Colonic mucosa (tissue), 4 donors: ENCODE results near the gene ADAMTSL4. TPM values are rescaled to one million over a fixed set of nuclear protein-coding genes. Genes with fewer than 3 reads are reported as not detected.

Experiments used
- DNase-seq: peaks from one replicate; pipeline ENCODE4 v3.0.0-alpha.2; 2020
- H3K27ac ChIP-seq: fragments of 200-600 bp; one replicate; pipeline ENCODE4 v1.8.0; 2021
- H3K27me3 ChIP-seq: fragments of 200-600 bp; one replicate; pipeline ENCODE4 v1.8.0; 2021
- H3K36me3 ChIP-seq: fragments of 200-600 bp; one replicate; pipeline ENCODE4 v1.8.0; 2021
- H3K4me1 ChIP-seq: fragments of 200-600 bp; one replicate; pipeline ENCODE4 v1.8.0; 2021; ENCODE audit warnings: mild to moderate bottlenecking
- H3K4me3 ChIP-seq: fragments of 200-600 bp; one replicate; pipeline ENCODE4 v1.8.0; 2021
- H3K9ac ChIP-seq, 2 donors: one replicate each; pipeline ENCODE4 v1.7.0; 2013; ENCODE audit warnings: control low read depth in 2 of 2, low read depth in 2 of 2, low read length in 2 of 2
- H3K9me3 ChIP-seq: fragments of 200-600 bp; one replicate; pipeline ENCODE4 v1.8.0; 2021
- intact Hi-C: fragments of 100-400 bp; cut with DNase I; formaldehyde crosslinking; loops from one replicate; pipeline ENCODE4 v1.14.1; 2022
- total RNA-seq, 2 donors: library from RNA; stranded (reverse); fragmentation: NEBNext Ultra II Directional in 1 of 2; extraction: Animal tissue kit (Norgen Biotek cat#: 25700) in 1 of 2; gene quantifications; one replicate each; pipeline ENCODE4 v1.2.1, GENCODE V29; 2021
- TF ChIP-seq, protein P1 (sequence below): fragments of 200-600 bp; IDR thresholded peaks from one replicate; pipeline ENCODE4 v1.8.0; 2022; ENCODE audit warnings: antibody characterized with exemption, mild to moderate bottlenecking
- donor health status: healthy.
- donor health status: DM: no; HTN: no; CAD: no.
- donor health status: DM: no; HTN: no; CAD: no.

Gene ADAMTSL4
- total RNA-seq, 2 donors from 2014 or later: 4.9 to 6.3 TPM

DNA sequence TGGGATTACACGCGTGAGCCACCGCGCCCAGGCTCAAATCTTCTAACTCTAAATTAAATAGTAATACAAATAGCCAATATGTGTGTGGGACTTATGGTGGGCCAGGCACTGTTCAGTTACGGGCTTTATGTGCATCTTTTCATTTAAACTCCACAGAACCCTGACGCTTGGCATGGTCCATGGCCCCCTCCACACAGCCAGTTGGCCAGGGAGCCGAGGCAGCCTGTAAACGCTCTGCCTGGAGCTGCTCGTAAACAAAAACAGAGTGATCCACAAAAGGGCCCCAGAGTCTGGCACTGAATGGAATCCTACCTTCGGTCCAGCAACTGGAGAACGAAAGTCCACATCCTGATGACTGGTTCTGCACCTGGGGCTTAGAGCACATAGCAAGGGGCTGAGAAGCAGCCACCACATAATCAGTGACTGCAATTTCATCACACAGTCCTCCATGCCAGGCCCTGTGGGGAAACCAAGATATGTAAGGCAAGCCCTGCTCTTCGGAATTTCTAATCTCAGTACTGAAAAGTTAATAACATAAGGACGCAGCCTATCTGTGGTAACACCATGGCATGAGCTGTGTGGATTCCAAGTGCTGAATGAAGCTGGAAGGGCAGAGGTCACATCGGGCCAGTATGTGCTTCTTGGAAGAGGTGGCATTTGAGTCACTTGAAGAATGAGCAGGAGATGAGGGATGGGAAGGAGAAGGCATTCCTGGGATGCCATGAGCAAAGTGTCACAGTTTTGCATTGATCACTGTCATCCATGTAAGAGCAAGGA, 13.5 kb upstream of the ADAMTSL4 start:
- H3K36me3 ChIP-seq: no peaks in the 10 kb centered on the region
- no peaks in the 10 kb centered on the region for H3K9me3 ChIP-seq
- H3K27me3 ChIP-seq: no peaks in the 10 kb centered on the region
- TF ChIP-seq, protein P1, sequence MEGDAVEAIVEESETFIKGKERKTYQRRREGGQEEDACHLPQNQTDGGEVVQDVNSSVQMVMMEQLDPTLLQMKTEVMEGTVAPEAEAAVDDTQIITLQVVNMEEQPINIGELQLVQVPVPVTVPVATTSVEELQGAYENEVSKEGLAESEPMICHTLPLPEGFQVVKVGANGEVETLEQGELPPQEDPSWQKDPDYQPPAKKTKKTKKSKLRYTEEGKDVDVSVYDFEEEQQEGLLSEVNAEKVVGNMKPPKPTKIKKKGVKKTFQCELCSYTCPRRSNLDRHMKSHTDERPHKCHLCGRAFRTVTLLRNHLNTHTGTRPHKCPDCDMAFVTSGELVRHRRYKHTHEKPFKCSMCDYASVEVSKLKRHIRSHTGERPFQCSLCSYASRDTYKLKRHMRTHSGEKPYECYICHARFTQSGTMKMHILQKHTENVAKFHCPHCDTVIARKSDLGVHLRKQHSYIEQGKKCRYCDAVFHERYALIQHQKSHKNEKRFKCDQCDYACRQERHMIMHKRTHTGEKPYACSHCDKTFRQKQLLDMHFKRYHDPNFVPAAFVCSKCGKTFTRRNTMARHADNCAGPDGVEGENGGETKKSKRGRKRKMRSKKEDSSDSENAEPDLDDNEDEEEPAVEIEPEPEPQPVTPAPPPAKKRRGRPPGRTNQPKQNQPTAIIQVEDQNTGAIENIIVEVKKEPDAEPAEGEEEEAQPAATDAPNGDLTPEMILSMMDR: no peak
- intact Hi-C loops: no loop called here
- H3K9ac ChIP-seq: no peak overlapping the region
- no peak overlapping the region for H3K4me3 ChIP-seq
- peaks cover 6% of the 10 kb centered on the region for H3K4me1 ChIP-seq
- no peak for DNase-seq
- H3K27ac ChIP-seq: no peak overlapping the region

DNA sequence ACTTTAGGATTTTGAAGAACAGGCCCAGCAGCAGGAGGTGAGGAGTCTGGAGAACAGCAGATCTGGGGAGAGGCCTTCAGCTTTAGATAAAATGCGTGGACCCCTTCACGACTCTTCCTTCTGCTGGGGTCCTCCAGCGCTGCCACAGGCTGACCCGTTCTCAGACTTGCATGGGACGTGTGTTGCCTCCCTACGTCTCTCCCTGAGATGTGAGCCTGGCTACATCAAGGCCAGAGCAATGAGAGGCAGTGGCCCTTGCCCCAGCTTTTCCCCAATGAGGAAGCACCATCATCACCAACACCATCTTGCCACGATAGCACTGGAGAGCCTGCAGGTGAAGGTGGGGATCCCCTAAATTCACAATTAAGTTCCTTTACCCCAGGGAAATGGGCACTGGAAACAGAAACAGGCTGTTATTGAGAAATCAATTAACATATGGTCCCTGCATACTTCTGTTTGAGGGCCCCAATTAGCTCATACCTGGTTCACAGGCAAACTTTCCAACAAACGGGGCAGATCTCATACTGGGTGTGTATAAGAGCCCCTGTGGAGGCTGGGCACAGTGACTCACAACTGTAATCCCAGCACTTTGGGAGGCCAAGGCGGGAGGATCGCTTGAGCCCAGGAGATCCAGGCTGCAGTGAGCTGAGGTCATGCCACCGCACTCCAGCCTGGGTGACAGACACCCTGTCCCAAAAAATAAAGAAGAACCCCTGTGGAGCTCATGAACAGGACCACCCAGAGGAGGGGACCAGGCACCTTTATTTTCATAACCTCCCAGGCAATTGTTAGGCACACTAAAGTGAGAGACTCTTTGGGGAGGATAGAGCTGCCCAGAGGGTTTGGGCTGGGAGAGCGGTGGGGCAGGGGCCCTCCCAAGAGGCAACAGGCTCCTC, 12.1 kb upstream of the ADAMTSL4 start:
- H3K27ac ChIP-seq: no peak overlapping the region
- DNase-seq: no peak

DNA sequence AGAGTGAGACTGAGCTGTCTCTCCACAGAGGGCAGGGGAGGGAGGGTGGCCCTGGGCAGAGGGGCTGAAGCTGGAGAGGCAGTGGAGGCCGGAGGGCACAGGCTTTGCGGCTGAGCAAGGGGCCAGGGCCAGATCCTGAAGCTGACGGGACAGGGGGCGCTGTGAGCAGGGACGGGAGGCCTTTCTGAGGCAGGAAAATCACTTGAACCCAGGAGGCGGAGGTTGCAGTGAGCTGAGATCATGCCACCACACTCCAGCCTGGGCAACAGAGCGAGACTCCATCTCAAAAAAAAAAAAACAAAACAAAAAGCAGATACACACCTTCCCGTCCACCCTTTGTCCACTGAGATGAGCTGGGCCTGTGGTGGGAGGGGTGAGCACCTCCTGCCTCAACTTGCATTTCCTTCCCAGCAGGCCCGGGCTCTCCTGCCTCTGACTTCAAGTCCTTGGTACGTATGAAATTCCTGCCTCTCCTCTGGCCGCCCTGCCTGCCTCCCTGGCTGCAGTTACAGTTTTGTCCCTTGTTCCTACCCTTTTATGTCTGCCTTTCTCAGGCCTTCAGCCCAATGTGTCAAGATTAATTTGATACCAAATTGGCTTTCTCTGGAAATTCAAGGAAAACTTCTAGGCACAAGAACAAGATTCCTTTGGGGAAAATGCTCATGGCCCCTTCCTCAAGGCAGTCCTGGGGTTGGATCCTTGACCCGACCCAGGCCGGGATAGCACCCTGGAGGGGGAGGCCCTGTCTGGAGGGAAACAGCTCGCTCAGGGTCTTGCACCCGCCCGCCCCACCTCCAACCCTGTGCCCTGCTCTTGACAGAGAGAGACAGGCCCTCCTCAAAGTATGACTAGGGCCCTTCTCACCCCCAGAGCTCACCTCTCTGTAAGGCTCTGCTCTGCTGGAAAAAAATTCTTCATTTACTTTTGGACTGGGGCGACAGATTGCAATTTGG, 11.2 kb upstream of the ADAMTSL4 start:
- no peak for DNase-seq
- no peak overlapping the region for H3K27ac ChIP-seq
- no peaks in the 10 kb centered on the region for H3K9me3 ChIP-seq

More for the DNA sequence above, 12.1 kb upstream of the ADAMTSL4 start:
- Histone ChIP-seq H3K36me3 (no peaks in the 10 kb centered on the region), H3K9me3 (no peaks in the 10 kb centered on the region), H3K4me3 (no peak overlapping the region), H3K4me1 (peaks cover 6% of the 10 kb centered on the region), H3K9ac (no peak overlapping the region), H3K27me3 (no peaks in the 10 kb centered on the region)
- intact Hi-C loops: no loop called here
- TF ChIP-seq, protein P1: no peak

DNA sequence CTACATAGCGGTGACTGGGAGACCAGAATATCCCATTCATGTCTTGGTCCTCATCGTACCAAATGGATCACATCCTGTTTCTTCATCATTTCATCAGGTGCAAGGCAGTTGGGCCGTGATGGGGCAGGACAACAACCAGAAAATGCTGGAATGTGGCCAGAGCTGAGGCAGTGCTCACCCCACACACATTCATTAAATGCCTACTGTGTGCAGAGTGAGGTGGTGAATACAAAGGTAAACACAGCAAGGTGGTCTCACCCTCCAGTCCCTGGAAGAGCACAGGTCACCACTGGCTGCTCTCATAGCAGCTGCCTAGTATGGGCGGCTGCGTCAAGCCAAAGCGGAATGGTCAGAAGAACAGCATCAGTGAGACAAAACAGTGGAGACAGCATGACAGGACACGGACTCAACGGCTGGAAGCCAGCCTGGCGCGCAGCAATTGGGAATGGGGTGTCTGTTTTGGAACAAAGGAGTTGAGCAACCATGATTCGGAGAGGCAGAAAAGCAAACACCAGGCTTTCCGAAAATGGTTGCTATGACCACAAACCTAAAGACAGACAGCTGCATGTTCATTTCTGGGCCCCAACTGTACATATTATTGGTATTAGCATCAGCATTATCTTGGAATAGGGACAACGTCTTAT, 5.6 kb upstream of the ADAMTSL4 start:
- H3K4me3 ChIP-seq: no peak overlapping the region
- H3K27me3 ChIP-seq: no peaks in the 10 kb centered on the region
- DNase-seq: no peak
- H3K9me3 ChIP-seq: no peaks in the 10 kb centered on the region
- H3K4me1 ChIP-seq: no peaks in the 10 kb centered on the region
- TF ChIP-seq, protein P1: no peak
- intact Hi-C loops: no loop called here
- no peaks in the 10 kb centered on the region for H3K36me3 ChIP-seq
- no peak overlapping the region for H3K27ac ChIP-seq
- peak overlapping the region in 1 of 2 donors; percentile 39 for H3K9ac ChIP-seq

More for the DNA sequence above, 11.2 kb upstream of the ADAMTSL4 start:
- Histone ChIP-seq H3K4me1 (peaks cover 2% of the 10 kb centered on the region), H3K9ac (no peak overlapping the region), H3K4me3 (no peak overlapping the region), H3K27me3 (no peaks in the 10 kb centered on the region), H3K36me3 (no peaks in the 10 kb centered on the region)
- TF ChIP-seq, protein P1: no peak
- intact Hi-C loops: no loop called here
